Measurements from ENCODE around the gene TTC7B. TPM values are rescaled to one million over a fixed set of nuclear protein-coding genes. Genes with fewer than 3 reads are reported as not detected.

The TTC7B gene
- total and polyA plus RNA-seq, 2 of the 8 experiments (the other 6 are each of a cell fraction or from before 2014, with no cell fraction given): 23.7 to 34.0 TPM

GRCh38 chr14:90645842-90646443 lies 170.3 kb downstream of the TTC7B start (continued):
- TF ChIP-seq ATF2 (IDR thresholded peaks at IDR 0.05; ENCODE audit: low read length): peak; percentile 78; the same call in 1 of the 2 replicates
- TF ChIP-seq RXRA (IDR thresholded peaks at IDR 0.05; ENCODE audit: insufficient read depth, low read depth, low read length): peak; percentile 99
- TF ChIP-seq CHD7 (IDR thresholded peaks at IDR 0.05; ENCODE audit: insufficient replicate concordance, low read length): no peak
- peak; percentile 64 to 67; a peak in 2 of 3 replicates for TF ChIP-seq EP300 (IDR thresholded peaks at IDR 0.05; ENCODE audit: borderline replicate concordance in 1 of 2, low read depth in 2 of 2, low read length in 2 of 2)
- no peak for TF ChIP-seq CBX5 (IDR thresholded peaks at IDR 0.05; ENCODE audit: low read depth, low read length)
- peak; percentile 72 for TF ChIP-seq JUN (IDR thresholded peaks at IDR 0.05; ENCODE audit: low read depth, low read length)
- TF ChIP-seq CTBP2 (IDR thresholded peaks at IDR 0.05; ENCODE audit: borderline replicate concordance, insufficient read depth, insufficient read length, low read length): peak; percentile 89
- TF ChIP-seq RBBP5 (IDR thresholded peaks at IDR 0.05; ENCODE audit: borderline replicate concordance, low read depth, low read length): no peak
